Omental fat pad (tissue), 4 donors: ENCODE results near the gene TMUB1. TPM values are rescaled to one million over a fixed set of nuclear protein-coding genes. Genes with fewer than 3 reads are reported as not detected.

Source experiments
- ATAC-seq: fragments of 150-250 bp; one replicate; pipeline ENCODE4 v1.9.1; 2016; ENCODE audit warnings: mild to moderate bottlenecking, moderate library complexity; ENCODE audit not compliant: low FRiP score
- DNase-seq: peaks from one replicate; pipeline ENCODE4 v3.0.0-alpha.2; 2019; ENCODE audit warnings: low spot score
- CTCF ChIP-seq, 3 donors: fragments of 450-650 bp; IDR thresholded peaks; one replicate each; pipeline ENCODE4 v1.5.1; 2016 to 2017; ENCODE audit warnings: antibody characterized with exemption in 3 of 3, mild to moderate bottlenecking in 3 of 3, moderate library complexity in 2 of 3
- total RNA-seq, 4 donors: library from RNA; depleted of rRNA; stranded (reverse); fragments of >200 nt; gene quantifications; one replicate each; pipeline ENCODE4 v1.1.0, GENCODE V29; 2016

TMUB1 gene
- total RNA-seq, 4 donors from 2014 or later = 23.5 to 38.5 (median 26.9) TPM

- TF ChIP-seq CTCF (IDR thresholded peaks at IDR 0.05) = no peak
- no peak for ATAC-seq
- DNase-seq = no peak
Measured at GRCh38 chr7:151094675-151095074, 11.4 kb upstream of the TMUB1 start.

GRCh38 chr7:151093748-151094147, 10.5 kb upstream of the TMUB1 start:
- ATAC-seq (no peak), DNase-seq (no peak)
- TF ChIP-seq CTCF (IDR thresholded peaks at IDR 0.05) = no peak

- DNase-seq (no peak), ATAC-seq (no peak)
- no peak for TF ChIP-seq CTCF (IDR thresholded peaks at IDR 0.05)
Measured at GRCh38 chr7:151091988-151092387, 8.7 kb upstream of the TMUB1 start.

GRCh38 chr7:151091431-151091830, 8.1 kb upstream of the TMUB1 start:
- no peak for DNase-seq
- no peak for ATAC-seq
- TF ChIP-seq CTCF (IDR thresholded peaks at IDR 0.05) = no peak

GRCh38 chr7:151091003-151091402, 7.7 kb upstream of the TMUB1 start:
- no peak for DNase-seq
- TF ChIP-seq CTCF (IDR thresholded peaks at IDR 0.05) = no peak
- no peak for ATAC-seq

- DNase-seq (no peak), ATAC-seq (no peak)
- no peak for TF ChIP-seq CTCF (IDR thresholded peaks at IDR 0.05)
Measured at GRCh38 chr7:151089893-151090730, 6.8 kb upstream of the TMUB1 start.
